Urinary bladder (tissue), 4 donors: ENCODE measurements around the gene ZMYM2. TPM values are rescaled to one million over a fixed set of nuclear protein-coding genes. Genes with fewer than 3 reads are reported as not detected.

Experiments used
- DNase-seq: peaks from one replicate; pipeline ENCODE4 v3.0.0-alpha.2; 2015; ENCODE audit errors: extremely low spot score
- H3K27ac ChIP-seq: one replicate; pipeline ENCODE4 v1.5.1; 2013; ENCODE audit warnings: low read depth, mild to moderate bottlenecking, moderate library complexity
- H3K36me3 ChIP-seq: one replicate; pipeline ENCODE4 v1.6.1; 2013; ENCODE audit warnings: mild to moderate bottlenecking, moderate library complexity; ENCODE audit not compliant: insufficient read depth
- H3K4me1 ChIP-seq: one replicate; pipeline ENCODE4 v1.6.1; 2013; ENCODE audit warnings: mild to moderate bottlenecking, moderate library complexity; ENCODE audit not compliant: insufficient read depth
- H3K4me3 ChIP-seq: one replicate; pipeline ENCODE4 v1.5.1; 2013; ENCODE audit warnings: low read depth, low read length
- WGBS: extraction: QIAGEN DNeasy Blood & Tissue Kit; methylation state at CpG from one replicate; pipeline ENCODE4 v1.1.7; 2013; 5-methylcytosine and 5-hydroxymethylcytosine counted together
- polyA plus RNA-seq: library from polyadenylated mRNA; stranded (reverse); fragments of 200-250 nt; gene quantifications from one replicate; pipeline ENCODE4 v1.2.3, GENCODE V29; 2013
- total RNA-seq: library from RNA; depleted of rRNA; stranded (reverse); fragments of >200 nt; gene quantifications from one replicate; pipeline ENCODE4 v1.2.3, GENCODE V29; 2014
- donor health status: healthy with polysubstance abuse.
- donor health status: healthy.

ZMYM2 gene
- total and polyA plus RNA-seq, 2 donors, result 20.0 to 199 TPM

DNA sequence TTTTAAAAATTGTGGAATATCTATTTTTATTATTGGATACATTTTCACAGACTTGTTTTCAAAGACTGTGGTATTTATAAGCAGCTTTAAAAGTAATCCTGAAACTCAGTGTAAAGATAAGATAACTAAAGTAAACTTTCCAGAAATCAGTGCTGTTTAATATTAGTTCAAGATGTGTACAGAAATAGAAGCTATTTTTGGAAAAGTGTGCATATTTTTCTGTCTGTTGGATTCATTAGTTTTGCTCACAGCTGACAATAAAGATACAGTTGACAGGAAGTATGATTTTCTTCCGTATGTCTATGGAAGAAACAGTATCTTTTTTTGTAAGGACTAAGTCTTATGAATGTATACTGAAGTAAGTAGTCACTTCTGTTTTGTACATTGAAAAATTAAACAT, 116.4 kb downstream of the ZMYM2 start:
- peaks cover 2% of the 10 kb centered on the region for H3K36me3 ChIP-seq

DNA sequence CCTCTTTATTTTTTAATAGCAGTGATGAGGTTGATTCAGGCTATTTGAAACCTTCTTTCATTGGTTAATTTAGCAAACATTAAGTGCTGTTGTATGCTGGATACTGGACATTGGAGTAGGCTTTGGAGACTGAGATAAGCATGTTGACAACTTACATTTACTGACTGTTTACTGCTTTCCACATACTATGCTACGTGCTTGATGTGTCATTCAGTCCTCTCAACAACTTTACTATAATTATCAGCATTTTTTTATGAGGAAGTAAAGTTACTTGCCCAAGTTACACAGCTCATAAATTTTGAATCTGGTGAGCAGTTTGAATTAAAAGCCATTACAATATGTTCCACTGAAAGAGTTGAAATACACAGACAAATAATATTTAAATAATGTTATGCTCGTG, 118.6 kb downstream of the ZMYM2 start:
- WGBS, result 68% methylated on average over 2 of the region's 2 CpGs
- no peaks in the 10 kb centered on the region for H3K4me1 ChIP-seq
- H3K27ac ChIP-seq, result no peak overlapping the region
- no peak for DNase-seq
- H3K4me3 ChIP-seq, result no peak overlapping the region
- H3K36me3 ChIP-seq, result peaks cover 2% of the 10 kb centered on the region

More for the DNA sequence above, 116.4 kb downstream of the ZMYM2 start:
- DNase-seq, result no peak
- Histone ChIP-seq H3K4me3 (no peak overlapping the region), H3K27ac (no peak overlapping the region), H3K4me1 (no peaks in the 10 kb centered on the region)
- 17% methylated on average over 1 of the region's 1 CpG for WGBS

DNA sequence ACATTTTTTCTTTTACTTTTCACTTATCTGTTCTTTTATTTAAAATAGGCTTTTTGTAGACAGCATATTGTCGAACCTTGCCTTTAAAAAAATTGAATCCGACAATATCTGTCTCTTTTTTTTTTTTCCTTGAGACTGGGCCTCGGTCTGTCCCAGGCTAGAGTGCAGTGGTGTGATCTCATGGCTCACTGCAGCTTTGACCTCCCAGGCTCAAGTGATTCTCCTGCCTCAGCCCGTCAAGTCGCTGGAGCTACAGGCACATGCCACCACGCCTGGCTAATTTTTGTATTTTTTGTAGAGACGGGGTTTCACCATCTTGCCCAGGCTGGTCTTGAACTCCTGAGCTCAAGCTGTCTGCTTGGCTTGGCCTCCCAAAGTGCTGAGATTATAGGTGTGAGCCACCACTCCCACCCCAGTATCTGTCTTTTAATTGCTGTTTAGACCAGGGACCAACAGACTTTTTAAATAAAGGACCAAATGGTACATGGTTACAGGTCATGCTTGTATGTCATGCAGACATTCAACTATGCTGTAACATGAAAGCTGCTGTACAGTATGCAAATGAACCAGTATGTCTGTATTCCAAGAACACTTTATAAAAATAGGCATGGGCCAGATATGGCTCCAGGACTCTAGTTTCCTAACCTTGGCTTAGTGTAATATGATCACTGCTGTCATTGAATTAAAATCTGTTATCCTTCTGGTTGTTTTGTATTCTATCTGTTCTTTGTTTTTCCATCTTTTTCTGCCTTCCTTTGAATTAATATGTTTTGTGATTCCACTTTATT, 122.0 kb downstream of the ZMYM2 start:
- H3K27ac ChIP-seq, result no peak overlapping the region
- 94% methylated on average over 7 of the region's 7 CpGs for WGBS
- peaks cover 2% of the 10 kb centered on the region for H3K36me3 ChIP-seq
- no peaks in the 10 kb centered on the region for H3K4me1 ChIP-seq
- no peak overlapping the region for H3K4me3 ChIP-seq
- no peak for DNase-seq

GRCh38 chr13:20090349-20090748, 131.8 kb downstream of the ZMYM2 start:
- H3K4me3 ChIP-seq, result no peak overlapping the region
- 31% methylated on average over 1 of the region's 1 CpG for WGBS
- no peaks in the 10 kb centered on the region for H3K4me1 ChIP-seq
- H3K36me3 ChIP-seq, result peaks cover 2% of the 10 kb centered on the region
- no peak for DNase-seq
- no peak overlapping the region for H3K27ac ChIP-seq

- WGBS, result 38% methylated on average over 6 of the region's 6 CpGs
- Histone ChIP-seq H3K27ac (no peak overlapping the region), H3K4me1 (no peaks in the 10 kb centered on the region), H3K4me3 (no peak overlapping the region), H3K36me3 (no peaks in the 10 kb centered on the region)
- DNase-seq, result no peak
These were observed 135.4 kb downstream of the ZMYM2 start for GRCh38 chr13:20093951-20094350.

DNA sequence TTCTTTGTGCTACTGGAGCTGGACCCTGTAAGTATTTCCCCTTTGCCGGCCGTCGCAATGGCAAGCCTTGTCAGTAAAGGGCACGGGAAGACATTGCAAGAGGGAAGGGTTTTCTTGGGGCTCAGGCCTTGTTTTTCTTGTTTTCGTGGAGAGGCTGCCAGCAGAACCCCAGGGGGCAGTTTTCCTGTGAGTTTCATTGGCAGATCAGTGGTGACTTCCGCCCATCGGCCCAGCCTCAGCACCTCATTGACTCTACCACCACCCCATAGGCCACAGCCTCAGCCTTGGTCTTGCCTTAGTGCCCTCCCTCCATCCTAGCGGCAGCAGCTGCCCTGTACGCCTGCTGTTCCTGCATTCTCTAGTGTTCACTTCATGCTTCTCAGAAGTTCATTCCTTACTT, 140.8 kb downstream of the ZMYM2 start:
- Histone ChIP-seq H3K4me3 (no peak overlapping the region), H3K36me3 (no peaks in the 10 kb centered on the region), H3K4me1 (no peaks in the 10 kb centered on the region), H3K27ac (no peak overlapping the region)
- DNase-seq, result no peak
- 54% methylated on average over 9 of the region's 9 CpGs for WGBS

DNA sequence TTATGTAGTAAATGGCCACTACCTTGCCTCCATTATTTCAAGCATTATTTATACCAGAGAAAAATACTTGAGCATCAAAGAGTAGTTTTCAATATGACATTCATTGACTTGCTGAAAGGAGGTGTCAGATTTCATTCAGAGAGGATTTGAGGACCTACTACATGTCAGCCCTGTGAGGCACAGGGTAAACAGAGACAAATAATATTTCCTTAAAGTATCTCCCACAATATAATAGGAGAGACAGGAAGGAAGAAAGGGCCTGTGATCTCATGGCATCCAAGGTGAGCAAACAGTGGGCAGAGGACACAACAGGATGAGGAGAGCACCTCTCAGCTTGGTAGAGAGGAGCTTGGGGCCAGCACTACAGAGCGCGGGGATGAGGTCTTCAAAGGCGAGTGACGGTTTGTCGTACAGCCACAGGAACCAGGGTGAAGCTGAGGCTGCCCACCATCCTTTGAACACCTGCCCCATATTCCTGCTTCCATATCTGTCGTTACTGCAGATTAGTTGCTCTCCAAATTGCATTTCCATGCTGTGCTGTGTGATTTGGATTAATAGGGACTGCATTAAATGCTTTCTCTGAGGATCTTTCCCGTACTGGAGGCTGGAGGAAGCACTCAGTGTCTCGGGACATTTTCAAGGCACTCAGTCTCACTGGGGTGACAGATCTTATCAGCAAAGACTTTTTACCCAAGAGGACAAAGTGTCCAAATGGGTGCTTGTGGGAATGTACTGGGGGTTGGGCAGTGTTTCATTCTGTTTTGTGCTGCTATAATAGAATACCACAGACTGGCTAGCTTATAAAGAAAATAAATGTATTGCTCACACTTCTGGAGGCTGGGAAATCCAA, 143.2 kb downstream of the ZMYM2 start:
- Histone ChIP-seq H3K36me3 (no peaks in the 10 kb centered on the region), H3K4me1 (no peaks in the 10 kb centered on the region)
- 53% methylated on average over 8 of the region's 8 CpGs for WGBS

DNA sequence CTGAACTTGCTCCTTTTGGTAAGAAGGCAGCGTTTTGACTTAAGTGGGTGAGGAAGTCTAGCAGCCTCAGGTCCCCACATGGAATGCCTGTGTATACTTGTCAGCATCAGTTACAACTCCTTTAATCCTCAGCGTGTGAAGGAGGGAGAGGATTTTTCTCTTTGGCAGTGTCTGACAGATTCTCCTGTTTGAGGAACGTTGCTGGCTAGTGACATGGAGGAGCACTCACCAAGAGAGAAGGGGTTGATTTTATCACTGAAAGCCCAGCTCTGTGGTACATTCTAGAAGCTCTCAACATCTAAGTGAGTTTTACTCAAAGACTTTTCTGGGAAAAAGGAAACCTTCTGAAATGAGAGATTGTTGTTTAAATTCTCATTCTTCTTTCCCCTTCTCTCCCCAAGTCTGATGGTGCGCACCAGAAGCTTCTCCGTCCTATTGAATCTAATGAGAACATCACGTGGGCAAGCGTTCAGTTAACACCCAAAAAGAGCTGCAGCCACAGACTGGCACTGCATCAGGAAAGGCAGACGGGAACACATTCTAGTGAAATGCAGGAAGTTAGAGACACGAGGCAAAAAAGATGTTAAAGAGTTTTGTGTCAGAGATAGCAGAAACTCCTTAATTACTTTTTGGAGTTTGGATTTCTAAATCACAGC, 144.1 kb downstream of the ZMYM2 start:
- H3K27ac ChIP-seq, result no peak overlapping the region
- no peak for DNase-seq
- no peaks in the 10 kb centered on the region for H3K4me1 ChIP-seq
- H3K4me3 ChIP-seq, result no peak overlapping the region
- 34% methylated on average over 9 of the region's 9 CpGs for WGBS
- no peaks in the 10 kb centered on the region for H3K36me3 ChIP-seq

More for the DNA sequence above, 143.2 kb downstream of the ZMYM2 start:
- H3K4me3 ChIP-seq, result no peak overlapping the region
- no peak overlapping the region for H3K27ac ChIP-seq
- DNase-seq, result no peak

DNA sequence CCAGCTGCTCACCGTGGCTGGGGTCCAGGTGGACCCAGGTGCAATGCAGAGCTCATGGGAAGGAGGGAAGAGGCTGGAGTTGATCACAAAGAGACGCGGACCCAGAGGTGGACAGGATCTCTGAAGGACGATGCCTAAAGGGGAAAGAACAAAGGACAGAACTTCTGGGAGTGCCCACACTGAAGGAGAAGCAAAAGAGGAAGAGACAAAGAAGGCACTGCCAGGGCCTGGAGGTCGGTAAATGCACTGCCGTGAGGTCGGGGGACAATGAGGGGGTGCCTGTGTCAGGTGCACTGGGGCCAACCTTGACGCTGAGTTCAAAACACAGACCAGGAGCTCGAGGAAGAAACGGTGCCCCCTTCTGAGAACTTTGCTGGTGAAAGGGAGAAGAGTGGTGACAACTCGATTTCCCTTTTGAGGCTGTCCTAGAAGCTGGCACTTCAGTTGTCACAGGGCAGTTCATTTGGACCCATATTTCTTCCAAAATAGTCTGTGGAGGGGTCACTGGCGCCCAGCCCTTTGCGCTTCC, 146.7 kb downstream of the ZMYM2 start:
- H3K27ac ChIP-seq, result no peak overlapping the region
- no peaks in the 10 kb centered on the region for H3K36me3 ChIP-seq
- 87% methylated on average over 13 of the region's 13 CpGs for WGBS
- no peaks in the 10 kb centered on the region for H3K4me1 ChIP-seq
- no peak for DNase-seq
- no peak overlapping the region for H3K4me3 ChIP-seq

- no peaks in the 10 kb centered on the region for H3K36me3 ChIP-seq
- H3K27ac ChIP-seq, result no peak overlapping the region
- no peak overlapping the region for H3K4me3 ChIP-seq
- DNase-seq, result no peak
- 17% methylated on average over 4 of the region's 4 CpGs for WGBS
- H3K4me1 ChIP-seq, result no peaks in the 10 kb centered on the region
These were observed 148.2 kb downstream of the ZMYM2 start for GRCh38 chr13:20106742-20107141.

DNA sequence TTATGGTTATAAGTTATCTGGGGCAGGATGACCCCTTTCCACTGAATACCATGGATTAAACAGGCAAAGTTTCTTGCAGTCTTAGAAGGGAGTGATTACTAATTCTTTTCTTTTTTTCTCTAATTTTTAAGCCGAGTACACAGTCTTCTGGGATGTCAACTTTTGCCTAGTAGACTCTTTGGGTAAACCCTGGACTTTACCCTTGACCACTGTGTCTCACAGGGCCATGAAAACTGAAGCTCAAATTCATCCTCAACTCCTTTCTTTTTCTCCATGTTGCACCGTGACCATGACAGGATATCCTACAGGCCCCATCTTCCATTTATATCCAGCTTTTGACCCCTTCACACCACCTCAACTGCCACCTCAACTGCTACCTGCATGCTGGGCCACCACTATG, 150.5 kb downstream of the ZMYM2 start:
- no peak for DNase-seq
- 85% methylated on average over 2 of the region's 2 CpGs for WGBS
- Histone ChIP-seq H3K4me3 (no peak overlapping the region), H3K36me3 (no peaks in the 10 kb centered on the region), H3K27ac (no peak overlapping the region), H3K4me1 (no peaks in the 10 kb centered on the region)

GRCh38 chr13:20114066-20114610, 155.6 kb downstream of the ZMYM2 start:
- Histone ChIP-seq H3K27ac (no peak overlapping the region), H3K4me1 (no peaks in the 10 kb centered on the region), H3K4me3 (no peak overlapping the region), H3K36me3 (no peaks in the 10 kb centered on the region)
- no peak for DNase-seq
- WGBS, result 79% methylated on average over 10 of the region's 10 CpGs

DNA sequence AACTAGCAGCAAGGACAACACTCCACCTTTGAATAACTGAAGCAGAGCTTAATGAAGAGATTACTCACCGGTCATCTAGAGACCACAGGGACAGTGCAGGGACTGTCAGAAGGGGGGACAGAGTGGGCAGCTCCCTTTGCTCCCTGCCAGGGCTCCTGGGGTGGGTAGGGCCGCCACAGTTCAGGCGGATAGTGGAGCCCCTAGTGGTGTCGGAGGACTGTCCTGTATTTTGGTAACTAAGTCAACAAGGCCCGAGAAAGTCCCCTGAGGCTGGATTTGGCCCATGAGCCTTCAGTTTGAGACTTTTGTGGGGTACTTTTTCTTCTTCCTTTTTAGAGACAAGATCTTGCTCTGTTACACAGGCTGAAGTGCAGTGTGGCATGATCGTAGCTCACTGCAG, 157.7 kb downstream of the ZMYM2 start:
- Histone ChIP-seq H3K36me3 (no peaks in the 10 kb centered on the region), H3K27ac (no peak overlapping the region), H3K4me3 (no peak overlapping the region), H3K4me1 (no peaks in the 10 kb centered on the region)
- DNase-seq, result no peak
- WGBS, result 87% methylated on average over 6 of the region's 6 CpGs
